Mammary epithelial cell (primary cell): ENCODE results near the gene UBE2B.

Source experiments
- EZH2 ChIP-seq: IDR thresholded peaks from 2 replicates; pipeline ENCODE4 v1.6.1; 2012; ENCODE audit warnings: low read length, inconsistent platforms, borderline replicate concordance
- TF ChIP-seq, protein P1 (sequence below), 2 donors: IDR thresholded peaks in 1 of 2; conservative IDR thresholded peaks in 1 of 2; 2 replicates each; pipeline ENCODE4 v1.5.1; 2011 to 2012; ENCODE audit warnings: inconsistent platforms in 2 of 2, low read length in 2 of 2, mild to moderate bottlenecking in 2 of 2, control low read depth in 1 of 2, low read depth in 1 of 2; ENCODE audit not compliant: insufficient read depth in 1 of 2; ENCODE audit errors: extremely low read depth in 1 of 2

DNA sequence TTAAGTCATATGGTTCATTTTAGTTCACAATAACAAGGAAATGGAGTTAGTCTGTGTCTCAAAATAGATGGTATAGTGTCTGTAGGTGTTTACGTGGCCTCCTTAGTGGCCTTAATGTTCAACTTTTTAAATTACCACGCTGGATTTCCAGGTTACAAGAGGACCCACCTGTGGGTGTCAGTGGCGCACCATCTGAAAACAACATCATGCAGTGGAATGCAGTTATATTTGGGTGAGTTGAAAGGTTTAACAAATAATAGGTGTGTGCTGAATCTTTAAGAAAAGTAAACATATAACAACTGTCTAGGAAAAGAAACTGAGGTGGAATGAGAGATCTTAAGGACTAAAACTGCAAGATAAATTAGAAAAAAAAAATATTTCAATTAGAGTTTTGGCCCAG, 2.9 kb downstream of the UBE2B start:
- TF ChIP-seq, protein P1, sequence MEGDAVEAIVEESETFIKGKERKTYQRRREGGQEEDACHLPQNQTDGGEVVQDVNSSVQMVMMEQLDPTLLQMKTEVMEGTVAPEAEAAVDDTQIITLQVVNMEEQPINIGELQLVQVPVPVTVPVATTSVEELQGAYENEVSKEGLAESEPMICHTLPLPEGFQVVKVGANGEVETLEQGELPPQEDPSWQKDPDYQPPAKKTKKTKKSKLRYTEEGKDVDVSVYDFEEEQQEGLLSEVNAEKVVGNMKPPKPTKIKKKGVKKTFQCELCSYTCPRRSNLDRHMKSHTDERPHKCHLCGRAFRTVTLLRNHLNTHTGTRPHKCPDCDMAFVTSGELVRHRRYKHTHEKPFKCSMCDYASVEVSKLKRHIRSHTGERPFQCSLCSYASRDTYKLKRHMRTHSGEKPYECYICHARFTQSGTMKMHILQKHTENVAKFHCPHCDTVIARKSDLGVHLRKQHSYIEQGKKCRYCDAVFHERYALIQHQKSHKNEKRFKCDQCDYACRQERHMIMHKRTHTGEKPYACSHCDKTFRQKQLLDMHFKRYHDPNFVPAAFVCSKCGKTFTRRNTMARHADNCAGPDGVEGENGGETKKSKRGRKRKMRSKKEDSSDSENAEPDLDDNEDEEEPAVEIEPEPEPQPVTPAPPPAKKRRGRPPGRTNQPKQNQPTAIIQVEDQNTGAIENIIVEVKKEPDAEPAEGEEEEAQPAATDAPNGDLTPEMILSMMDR (conservative IDR thresholded peaks at IDR 0.05 in 1 of 2, IDR thresholded peaks at IDR 0.05 in 1 of 2; ENCODE audit: extremely low read depth in 1 of 2, insufficient read depth in 1 of 2, low read depth in 1 of 2, low read length in 2 of 2): no peak
- TF ChIP-seq EZH2: no peak
